ENCODE measurements around the gene ITPR1.

The ITPR1 gene

GRCh38 chr3:4838621-4839022 is 345.5 kb downstream of the ITPR1 start:
- Histone ChIP-seq H3K36me3 (ENCODE audit: insufficient read depth, insufficient read length, low read length) (no peaks in the 10 kb centered on the region), H3K9ac (ENCODE audit: insufficient read length, low read depth) (no peak overlapping the region)
- no peak for DNase-seq (ENCODE audit: low read depth, low spot score)

GRCh38 chr3:4839278-4839677 is 346.1 kb downstream of the ITPR1 start:
- Histone ChIP-seq H3K9me3 (ENCODE audit: insufficient read depth, low read length) (no peaks in the 10 kb centered on the region), H3K4me1 (ENCODE audit: insufficient read depth, insufficient read length) (no peaks in the 10 kb centered on the region), H3K36me3 (ENCODE audit: insufficient read depth, insufficient read length, low read length) (no peaks in the 10 kb centered on the region), H3K27me3 (ENCODE audit: insufficient read depth, insufficient read length) (no peaks in the 10 kb centered on the region), H3K9ac (ENCODE audit: insufficient read length, low read depth) (no peak overlapping the region), H3K4me3 (ENCODE audit: insufficient read length, low read depth) (no peak overlapping the region)
- TF ChIP-seq SUZ12 (IDR thresholded peaks at IDR 0.05; ENCODE audit: extremely low read depth, insufficient read depth, insufficient read length) (no peak), ZNF274 (IDR thresholded peaks at IDR 0.05; ENCODE audit: low read depth, low read length) (no peak), YY1 (IDR thresholded peaks at IDR 0.05; ENCODE audit: insufficient read depth, insufficient read length) (no peak)
- DNase-seq (ENCODE audit: low read depth, low spot score): no peak

More at GRCh38 chr3:4838621-4839022, 345.5 kb downstream of the ITPR1 start:
- TF ChIP-seq ZNF274 (IDR thresholded peaks at IDR 0.05; ENCODE audit: low read depth, low read length) (no peak), SUZ12 (IDR thresholded peaks at IDR 0.05; ENCODE audit: extremely low read depth, insufficient read depth, insufficient read length) (no peak), YY1 (IDR thresholded peaks at IDR 0.05; ENCODE audit: insufficient read depth, insufficient read length) (no peak)
- H3K9me3 ChIP-seq (ENCODE audit: insufficient read depth, low read length): no peaks in the 10 kb centered on the region
- H3K27me3 ChIP-seq (ENCODE audit: insufficient read depth, insufficient read length): no peaks in the 10 kb centered on the region
- no peaks in the 10 kb centered on the region for H3K4me1 ChIP-seq (ENCODE audit: insufficient read depth, insufficient read length)
- H3K4me3 ChIP-seq (ENCODE audit: insufficient read length, low read depth): no peak overlapping the region

DNA sequence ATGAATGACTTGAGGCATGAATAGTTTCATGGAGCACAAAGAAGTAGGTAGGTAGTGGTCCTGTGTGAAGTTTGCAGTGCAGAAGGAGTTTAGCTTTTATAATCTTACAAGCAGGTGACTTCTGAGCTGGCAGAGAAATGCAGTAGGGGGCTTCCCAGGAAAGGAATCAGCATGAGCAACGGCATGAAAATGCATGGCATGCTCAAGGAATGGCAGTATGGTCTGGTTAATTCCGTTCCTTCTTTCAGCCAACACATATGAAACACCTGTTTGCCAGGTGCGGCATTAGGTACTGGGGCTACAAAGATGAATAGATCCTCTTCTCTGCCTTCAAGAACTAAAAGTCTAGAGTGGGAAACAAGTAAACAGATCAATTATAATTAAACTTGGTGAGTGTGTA is 348.1 kb downstream of the ITPR1 start:
- Histone ChIP-seq H3K4me1 (ENCODE audit: insufficient read depth, insufficient read length) (no peaks in the 10 kb centered on the region), H3K36me3 (ENCODE audit: insufficient read depth, insufficient read length, low read length) (no peaks in the 10 kb centered on the region), H3K9me3 (ENCODE audit: insufficient read depth, low read length) (no peaks in the 10 kb centered on the region), H3K27me3 (ENCODE audit: insufficient read depth, insufficient read length) (no peaks in the 10 kb centered on the region), H3K9ac (ENCODE audit: insufficient read length, low read depth) (no peak overlapping the region), H3K4me3 (ENCODE audit: insufficient read length, low read depth) (no peak overlapping the region)
- TF ChIP-seq YY1 (IDR thresholded peaks at IDR 0.05; ENCODE audit: insufficient read depth, insufficient read length) (no peak), ZNF274 (IDR thresholded peaks at IDR 0.05; ENCODE audit: low read depth, low read length) (no peak)
- no peak for DNase-seq (ENCODE audit: low read depth, low spot score)

DNA sequence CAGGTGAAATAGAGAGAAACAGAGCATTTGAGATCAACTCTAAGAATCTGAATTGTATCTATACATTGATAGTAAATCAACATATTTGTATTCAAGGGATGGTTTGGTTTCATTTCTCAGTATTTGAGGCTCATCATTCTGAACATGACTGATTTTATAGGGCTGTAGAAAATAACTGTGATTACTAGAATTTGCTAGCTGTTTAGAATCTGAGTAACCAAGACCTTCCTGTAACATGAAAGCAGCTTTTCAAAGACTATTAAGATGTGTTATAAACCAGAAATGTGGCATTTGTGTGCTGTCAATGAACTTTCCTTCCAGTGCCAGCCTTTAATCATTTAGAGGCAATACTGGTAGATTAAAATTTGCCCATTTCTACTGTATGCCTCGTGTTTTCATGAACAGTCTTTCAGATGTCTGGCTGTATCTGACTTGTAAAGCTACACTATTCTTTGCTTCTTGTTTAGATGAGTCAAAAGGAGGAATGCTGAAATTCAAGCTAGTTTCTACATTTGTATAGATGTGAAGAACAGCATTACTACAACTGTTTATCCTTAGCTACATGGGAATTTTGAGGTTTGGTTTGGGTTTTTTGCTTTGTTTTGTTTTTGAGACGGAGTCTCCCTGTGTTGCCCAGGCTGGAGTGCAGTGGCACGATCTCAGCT is 348.8 kb downstream of the ITPR1 start:
- Histone ChIP-seq H3K9me3 (ENCODE audit: insufficient read depth, low read length) (no peaks in the 10 kb centered on the region), H3K4me1 (ENCODE audit: insufficient read depth, insufficient read length) (no peaks in the 10 kb centered on the region), H3K9ac (ENCODE audit: insufficient read length, low read depth) (no peak overlapping the region), H3K36me3 (ENCODE audit: insufficient read depth, insufficient read length, low read length) (no peaks in the 10 kb centered on the region), H3K4me3 (ENCODE audit: insufficient read length, low read depth) (no peak overlapping the region), H3K27me3 (ENCODE audit: insufficient read depth, insufficient read length) (no peaks in the 10 kb centered on the region)
- TF ChIP-seq ZNF274 (IDR thresholded peaks at IDR 0.05; ENCODE audit: low read depth, low read length): no peak
- no peak for TF ChIP-seq SUZ12 (IDR thresholded peaks at IDR 0.05; ENCODE audit: extremely low read depth, insufficient read depth, insufficient read length)
- TF ChIP-seq YY1 (IDR thresholded peaks at IDR 0.05; ENCODE audit: insufficient read depth, insufficient read length): no peak
- DNase-seq (ENCODE audit: low read depth, low spot score): no peak

DNA sequence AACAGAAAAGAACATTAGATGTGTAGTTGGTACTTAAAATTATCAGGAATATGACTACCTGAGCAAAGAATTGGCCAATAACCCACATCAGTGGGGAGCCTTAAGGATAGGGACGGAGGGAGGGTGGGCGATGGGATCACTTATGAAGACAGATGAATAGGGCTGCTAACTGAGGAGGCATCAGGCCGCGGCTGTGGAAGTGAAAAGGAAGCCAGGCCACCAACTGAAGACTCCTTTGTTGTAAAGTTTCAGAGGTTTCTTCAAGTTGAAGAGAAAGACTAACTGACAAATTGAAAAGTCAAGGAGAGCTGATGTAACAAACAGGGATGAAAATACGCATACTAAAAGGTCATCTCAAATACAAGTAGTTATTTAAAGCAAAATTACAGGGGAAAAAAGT is 350.5 kb downstream of the ITPR1 start:
- Histone ChIP-seq H3K4me1 (ENCODE audit: insufficient read depth, insufficient read length) (no peaks in the 10 kb centered on the region), H3K9ac (ENCODE audit: insufficient read length, low read depth) (no peak overlapping the region), H3K4me3 (ENCODE audit: insufficient read length, low read depth) (no peak overlapping the region), H3K9me3 (ENCODE audit: insufficient read depth, low read length) (no peaks in the 10 kb centered on the region), H3K27me3 (ENCODE audit: insufficient read depth, insufficient read length) (no peaks in the 10 kb centered on the region), H3K36me3 (ENCODE audit: insufficient read depth, insufficient read length, low read length) (no peaks in the 10 kb centered on the region)
- no peak for TF ChIP-seq ZNF274 (IDR thresholded peaks at IDR 0.05; ENCODE audit: low read depth, low read length)
- no peak for DNase-seq (ENCODE audit: low read depth, low spot score)

DNA sequence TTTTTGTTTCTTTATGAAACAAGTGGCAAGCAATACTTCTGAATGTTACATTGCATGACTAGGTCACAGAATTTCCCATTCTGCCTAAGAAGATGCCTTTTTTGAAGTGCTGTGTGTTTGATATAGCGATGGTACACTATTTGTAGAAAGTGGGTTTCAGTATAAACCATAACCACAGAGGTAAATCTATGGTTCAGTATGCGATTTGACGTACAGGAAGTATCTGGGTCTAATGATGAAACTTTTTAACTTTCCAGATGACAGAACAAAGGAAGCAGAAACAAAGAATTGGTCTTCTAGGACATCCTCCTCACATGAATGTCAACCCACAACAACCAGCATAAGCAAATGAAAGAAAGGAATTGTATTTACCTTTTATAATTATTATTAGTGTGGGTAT is 352.7 kb downstream of the ITPR1 start:
- Histone ChIP-seq H3K27me3 (ENCODE audit: insufficient read depth, insufficient read length) (no peaks in the 10 kb centered on the region), H3K4me1 (ENCODE audit: insufficient read depth, insufficient read length) (no peaks in the 10 kb centered on the region), H3K36me3 (ENCODE audit: insufficient read depth, insufficient read length, low read length) (no peaks in the 10 kb centered on the region), H3K4me3 (ENCODE audit: insufficient read length, low read depth) (no peak overlapping the region), H3K9me3 (ENCODE audit: insufficient read depth, low read length) (no peaks in the 10 kb centered on the region), H3K9ac (ENCODE audit: insufficient read length, low read depth) (no peak overlapping the region)
- no peak for TF ChIP-seq SUZ12 (IDR thresholded peaks at IDR 0.05; ENCODE audit: extremely low read depth, insufficient read depth, insufficient read length)
- TF ChIP-seq ZNF274 (IDR thresholded peaks at IDR 0.05; ENCODE audit: low read depth, low read length): no peak
- no peak for TF ChIP-seq YY1 (IDR thresholded peaks at IDR 0.05; ENCODE audit: insufficient read depth, insufficient read length)
- no peak for DNase-seq (ENCODE audit: low read depth, low spot score)

DNA sequence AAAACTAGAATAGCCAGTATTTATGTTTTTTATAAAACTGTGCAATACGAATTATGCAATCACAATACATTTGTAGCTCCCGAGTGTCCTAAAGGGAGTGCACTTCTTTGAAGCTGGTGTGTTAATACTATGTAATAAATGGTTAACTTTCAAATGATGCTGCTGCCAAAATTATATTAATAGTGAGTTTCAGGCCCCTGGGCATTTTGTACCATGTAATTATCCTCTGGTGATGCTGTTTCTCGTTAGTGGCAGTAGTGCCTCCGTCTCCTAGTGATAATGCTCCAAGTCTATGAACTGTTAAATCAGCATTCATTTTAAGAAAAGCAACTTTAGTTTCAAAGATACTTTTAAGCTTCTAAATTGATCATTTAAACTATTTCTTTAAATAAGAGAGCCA is 353.4 kb downstream of the ITPR1 start:
- H3K27me3 ChIP-seq (ENCODE audit: insufficient read depth, insufficient read length): no peaks in the 10 kb centered on the region
- H3K4me3 ChIP-seq (ENCODE audit: insufficient read length, low read depth): no peak overlapping the region
- DNase-seq (ENCODE audit: low read depth, low spot score): no peak
- no peaks in the 10 kb centered on the region for H3K4me1 ChIP-seq (ENCODE audit: insufficient read depth, insufficient read length)
- TF ChIP-seq SUZ12 (IDR thresholded peaks at IDR 0.05; ENCODE audit: extremely low read depth, insufficient read depth, insufficient read length) (no peak), ZNF274 (IDR thresholded peaks at IDR 0.05; ENCODE audit: low read depth, low read length) (no peak), YY1 (IDR thresholded peaks at IDR 0.05; ENCODE audit: insufficient read depth, insufficient read length) (no peak)
- H3K9me3 ChIP-seq (ENCODE audit: insufficient read depth, low read length): no peaks in the 10 kb centered on the region
- H3K9ac ChIP-seq (ENCODE audit: insufficient read length, low read depth): no peak overlapping the region
- H3K36me3 ChIP-seq (ENCODE audit: insufficient read depth, insufficient read length, low read length): no peaks in the 10 kb centered on the region
